ENCODE data around the gene LGALS12. TPM values are rescaled to one million over a fixed set of nuclear protein-coding genes. Genes with fewer than 3 reads are reported as not detected.
"Not testable (repeated sequence)": the region's sequence is repeated elsewhere in the genome, so short reads cannot be mapped to it uniquely, and the experiment has no call there.

Gene LGALS12
- total and polyA plus RNA-seq, 3 experiments from 2014 or later: not detected

DNA sequence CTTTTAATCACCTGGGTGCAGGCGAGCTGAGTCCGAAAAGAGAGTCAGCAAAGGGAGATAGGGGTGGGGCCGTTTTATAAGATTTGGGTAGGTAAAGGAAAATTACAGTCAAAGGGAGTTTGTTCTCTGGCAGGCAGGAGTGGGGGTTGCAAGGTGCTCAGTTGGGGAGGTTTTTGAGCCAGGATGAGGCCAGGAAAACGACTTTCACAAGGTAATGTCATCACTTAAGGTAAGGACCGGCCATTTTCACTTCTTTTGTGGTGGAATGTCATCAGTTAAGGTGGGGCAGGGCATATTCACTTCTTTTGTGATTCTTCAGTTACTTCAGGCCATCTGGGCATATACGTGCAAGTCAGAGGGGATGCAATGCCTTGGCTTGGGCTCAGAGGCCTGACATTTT, 23.5 kb downstream of the LGALS12 start:
- H3K9me3 ChIP-seq (ENCODE audit: low read length); H3K36me3 ChIP-seq (ENCODE audit: insufficient read depth, low read length); H3K27ac ChIP-seq (ENCODE audit: low read depth, low read length); DNase-seq; H3K27me3 Mint-ChIP-seq; H3K36me3 Mint-ChIP-seq; H3K4me3 ChIP-seq (ENCODE audit: low read length); H3K27me3 ChIP-seq (ENCODE audit: insufficient read depth, low read length, poor library complexity, severe bottlenecking); H3K9me3 Mint-ChIP-seq: not testable (repeated sequence)
- H3K4me3 Mint-ChIP-seq: peak overlapping the region in 2 of 7 donors; percentile 15 to 55
- ChIA-PET POLR2A (interaction anchor here (1.1 kb wide), 1 partner anchor 23 kb away, joined by 3 read pairs; no protein-coding TSS in a partner anchor), CTCF (interaction anchor here (1.0 to 1.4 kb wide), 2 partner anchors 9 to 50 kb away, joined by 3 read pairs; no protein-coding TSS in a partner anchor)
- peaks cover 49% of the 10 kb centered on the region for H3K4me1 ChIP-seq (ENCODE audit: insufficient read depth, low read length)
- H3K4me1 Mint-ChIP-seq: peaks cover 50 to 52% (median 51%) of the 10 kb centered on the region in 3 donors
- H3K27ac Mint-ChIP-seq: peak overlapping the region in 7 of 8 donors; percentile 62 to 94 (median 80)

DNA sequence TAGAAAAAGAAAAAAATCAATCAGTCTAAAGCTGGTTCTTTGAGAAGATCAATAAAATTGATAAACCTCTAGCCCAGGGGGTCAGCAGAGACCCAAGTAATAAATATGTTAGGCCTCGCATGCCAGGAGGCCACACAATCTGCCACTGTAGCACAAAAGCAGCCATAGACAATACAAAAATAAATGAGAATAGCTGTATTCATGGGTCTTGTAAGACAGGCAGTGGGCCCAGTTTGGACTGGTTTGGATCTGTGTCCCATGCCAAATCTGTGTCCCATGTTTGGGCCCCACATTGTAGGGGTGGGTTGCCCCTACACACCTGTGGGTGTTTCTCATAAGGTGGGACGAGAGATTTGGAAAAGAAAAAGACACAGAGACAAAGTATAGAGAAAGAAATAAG, 24.1 kb downstream of the LGALS12 start:
- Mint-ChIP-seq H3K36me3 (no peaks in the 10 kb centered on the region), H3K4me1 (peaks cover 55 to 58% (median 58%) of the 10 kb centered on the region in 3 donors), H3K9me3 (no peaks in the 10 kb centered on the region), H3K27ac (peak overlapping the region; percentile 59 to 94 (median 80)), H3K4me3 (peak overlapping the region in 1 of 7 donors; percentile 38), H3K27me3 (peaks cover 0 to 2% of the 10 kb centered on the region in 2 donors)
- no peak for DNase-seq
- no peaks in the 10 kb centered on the region for H3K9me3 ChIP-seq (ENCODE audit: low read length)
- H3K27ac ChIP-seq (ENCODE audit: low read depth, low read length): no peak overlapping the region
- H3K27me3 ChIP-seq (ENCODE audit: insufficient read depth, low read length, poor library complexity, severe bottlenecking): no peaks in the 10 kb centered on the region
- H3K4me1 ChIP-seq (ENCODE audit: insufficient read depth, low read length): peaks cover 55% of the 10 kb centered on the region
- H3K36me3 ChIP-seq (ENCODE audit: insufficient read depth, low read length): no peaks in the 10 kb centered on the region
- POLR2A ChIA-PET: interaction anchor here (0.6 kb wide), 1 partner anchor 21 kb away, joined by 3 read pairs; no protein-coding TSS in a partner anchor
- CTCF ChIA-PET: interaction anchor here (1.4 kb wide), 1 partner anchor 50 kb away, joined by 3 read pairs; no protein-coding TSS in a partner anchor
- no peak overlapping the region for H3K4me3 ChIP-seq (ENCODE audit: low read length)

DNA sequence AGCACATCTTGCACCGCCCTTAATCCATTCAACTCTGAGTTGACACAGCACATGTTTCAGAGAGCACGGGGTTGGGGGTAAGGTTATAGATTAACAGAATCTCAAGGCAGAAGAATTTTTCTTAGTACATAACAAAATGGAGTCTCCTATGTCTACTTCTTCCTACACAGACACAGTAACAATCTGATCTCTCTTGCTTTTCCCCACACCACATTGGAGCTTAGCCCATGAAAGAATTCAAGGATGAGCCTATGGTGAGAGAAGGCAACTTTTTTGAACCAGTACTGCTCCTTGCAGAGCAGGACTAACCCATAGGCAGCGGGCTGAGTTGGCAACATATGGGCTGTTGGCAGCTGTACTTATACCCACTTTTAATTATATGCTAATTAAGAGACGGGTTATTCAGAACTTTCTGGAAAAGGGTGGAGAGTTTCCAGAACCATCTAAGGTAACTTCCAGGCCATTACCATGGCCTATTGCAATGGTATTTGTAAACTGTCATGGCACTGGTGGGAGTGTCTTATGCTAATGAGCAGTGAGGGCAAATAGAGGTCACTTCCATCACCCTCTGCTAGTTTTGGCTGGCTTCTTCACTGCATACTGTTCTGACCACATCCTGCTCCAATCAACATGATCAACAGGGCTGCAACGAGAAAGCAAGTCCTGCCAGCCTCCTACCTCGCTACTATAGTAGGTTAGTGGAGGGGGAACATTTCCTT, 25.3 kb downstream of the LGALS12 start:
- ChIA-PET CTCF (interaction anchor here (0.9 kb wide), 1 partner anchor 21 kb away, joined by 3 read pairs; no protein-coding TSS in a partner anchor), POLR2A (interaction anchor here (1.6 to 3.3 kb wide), 2 partner anchors 20 to 36 kb away, joined by 5 to 19 read pairs; no protein-coding TSS in a partner anchor)
- peak overlapping the region; percentile 58 to 84 (median 82) for H3K4me3 Mint-ChIP-seq
- H3K9me3 Mint-ChIP-seq; H3K9me3 ChIP-seq (ENCODE audit: low read length); H3K27me3 ChIP-seq (ENCODE audit: insufficient read depth, low read length, poor library complexity, severe bottlenecking); H3K27me3 Mint-ChIP-seq; H3K36me3 ChIP-seq (ENCODE audit: insufficient read depth, low read length); H3K36me3 Mint-ChIP-seq: not testable (repeated sequence)
- peaks cover 67 to 70% (median 70%) of the 10 kb centered on the region in 3 donors for H3K4me1 Mint-ChIP-seq
- peak overlapping the region; percentile 21 for H3K4me3 ChIP-seq (ENCODE audit: low read length)
- DNase-seq: peak; percentile 46 to 83 (median 76)
- H3K4me1 ChIP-seq (ENCODE audit: insufficient read depth, low read length): peaks cover 67% of the 10 kb centered on the region
- H3K27ac ChIP-seq (ENCODE audit: low read depth, low read length): peak overlapping the region; percentile 36
- peak overlapping the region; percentile 79 to 95 (median 94) for H3K27ac Mint-ChIP-seq

DNA sequence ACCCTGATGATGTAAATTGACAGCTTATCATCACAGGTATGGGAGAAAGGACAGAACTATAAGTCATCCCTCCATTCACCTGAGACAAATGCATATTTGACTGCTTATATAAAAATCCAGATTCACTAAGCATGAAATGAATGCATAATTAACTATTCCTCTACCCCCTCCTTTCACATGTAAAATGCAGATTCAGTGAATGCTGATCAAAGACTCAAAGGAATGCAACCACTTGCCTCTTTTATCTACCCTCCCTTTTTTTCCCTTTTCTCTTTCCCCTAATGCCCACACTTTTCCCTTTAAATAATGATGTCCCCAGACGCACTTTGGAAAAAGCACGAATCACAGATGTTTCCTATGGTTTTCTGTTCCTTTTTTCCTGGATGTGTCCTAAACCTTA, 26.2 kb downstream of the LGALS12 start:
- Histone ChIP-seq H3K27me3 (ENCODE audit: insufficient read depth, low read length, poor library complexity, severe bottlenecking) (no peaks in the 10 kb centered on the region), H3K27ac (ENCODE audit: low read depth, low read length) (peak overlapping the region; percentile 8), H3K4me3 (ENCODE audit: low read length) (peak overlapping the region; percentile 21), H3K4me1 (ENCODE audit: insufficient read depth, low read length) (peaks cover 69% of the 10 kb centered on the region), H3K9me3 (ENCODE audit: low read length) (no peaks in the 10 kb centered on the region), H3K36me3 (ENCODE audit: insufficient read depth, low read length) (no peaks in the 10 kb centered on the region)
- peaks cover 0 to 2% of the 10 kb centered on the region in 2 donors for H3K27me3 Mint-ChIP-seq
- ChIA-PET POLR2A (interaction anchor here (1.6 to 3.3 kb wide), 2 partner anchors 19 to 35 kb away, joined by 5 to 19 read pairs; no protein-coding TSS in a partner anchor), CTCF (interaction anchor here (0.9 to 1.6 kb wide), 4 partner anchors 9 to 104 kb away, joined by 3 to 4 read pairs (median 3); no protein-coding TSS in a partner anchor)
- H3K27ac Mint-ChIP-seq: peak overlapping the region; percentile 56 to 95 (median 90)
- no peak for DNase-seq
- H3K4me3 Mint-ChIP-seq: peak overlapping the region; percentile 58 to 84 (median 82)
- no peaks in the 10 kb centered on the region for H3K9me3 Mint-ChIP-seq
- H3K36me3 Mint-ChIP-seq: peaks cover 0 to 7% (median 0%) of the 10 kb centered on the region in 3 donors
- peaks cover 71 to 78% (median 76%) of the 10 kb centered on the region in 3 donors for H3K4me1 Mint-ChIP-seq

DNA sequence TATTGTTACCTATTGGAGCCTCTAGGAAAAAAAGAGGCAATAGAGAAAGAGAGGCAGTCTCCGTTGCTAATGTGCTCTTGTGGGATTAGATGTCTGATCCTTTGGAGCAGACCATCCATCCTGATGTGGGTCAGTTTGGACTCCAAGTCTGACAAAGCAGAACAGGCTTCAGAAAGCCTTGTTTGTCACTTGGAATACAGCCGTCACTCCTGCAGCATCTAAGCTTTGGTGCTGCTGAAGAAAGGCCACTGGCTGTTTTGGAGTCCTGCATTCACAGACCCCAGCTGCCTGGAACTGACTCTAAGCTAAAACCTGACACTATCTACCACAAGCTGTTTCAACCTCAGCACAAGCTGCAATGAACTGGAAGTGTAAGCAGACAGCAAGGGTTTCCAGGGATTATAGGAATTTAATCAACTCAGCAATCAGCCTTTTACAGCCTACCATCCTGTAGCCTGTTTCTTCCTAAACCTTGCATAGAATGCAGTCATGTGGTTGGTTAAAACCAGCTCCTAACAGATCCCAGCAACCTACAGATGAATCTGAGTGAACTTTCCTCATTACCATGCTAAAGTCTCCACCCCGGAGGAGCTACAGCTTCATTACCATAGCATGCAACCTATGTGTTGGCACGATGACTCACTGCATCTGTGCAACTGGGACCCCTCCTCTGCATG, 27.1 kb downstream of the LGALS12 start:
- Histone ChIP-seq H3K4me3 (ENCODE audit: low read length) (no peak overlapping the region), H3K36me3 (ENCODE audit: insufficient read depth, low read length) (no peaks in the 10 kb centered on the region), H3K4me1 (ENCODE audit: insufficient read depth, low read length) (peaks cover 73% of the 10 kb centered on the region), H3K27me3 (ENCODE audit: insufficient read depth, low read length, poor library complexity, severe bottlenecking) (no peaks in the 10 kb centered on the region), H3K9me3 (ENCODE audit: low read length) (no peaks in the 10 kb centered on the region), H3K27ac (ENCODE audit: low read depth, low read length) (no peak overlapping the region)
- Mint-ChIP-seq H3K4me3 (peak overlapping the region; percentile 41 to 77 (median 59)), H3K27me3 (peaks cover 0 to 2% of the 10 kb centered on the region in 2 donors), H3K9me3 (no peaks in the 10 kb centered on the region), H3K36me3 (peaks cover 0 to 15% (median 0%) of the 10 kb centered on the region in 3 donors), H3K27ac (peak overlapping the region; percentile 78 to 98 (median 94)), H3K4me1 (peaks cover 78 to 86% (median 83%) of the 10 kb centered on the region in 3 donors)
- POLR2A ChIA-PET: interaction anchor here (1.6 to 3.3 kb wide), 2 partner anchors 19 to 34 kb away, joined by 5 to 19 read pairs; no protein-coding TSS in a partner anchor
- no peak for DNase-seq
- CTCF ChIA-PET: interaction anchor here (0.8 to 1.6 kb wide), 5 partner anchors 10 to 103 kb away, joined by 3 to 5 read pairs (median 3); no protein-coding TSS in a partner anchor

DNA sequence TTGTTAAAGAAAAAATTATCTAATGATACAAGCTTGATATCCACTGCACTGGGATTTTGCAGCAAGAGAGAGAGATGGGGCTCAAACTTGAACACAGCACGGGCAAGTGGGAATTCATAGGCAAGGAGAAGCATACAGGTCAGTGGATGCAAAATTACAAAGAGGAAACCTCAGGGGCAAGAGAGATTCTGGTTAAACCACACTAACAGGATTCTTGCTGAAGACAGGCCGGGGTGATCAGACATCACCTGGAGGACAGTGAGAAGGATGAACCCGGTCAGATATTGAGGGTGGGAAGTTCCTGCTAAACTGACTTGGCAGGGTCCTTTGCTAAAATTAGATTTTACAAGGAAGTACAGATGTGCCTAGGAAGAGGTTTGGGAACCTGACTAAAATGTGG, 28.2 kb downstream of the LGALS12 start:
- Histone ChIP-seq H3K4me3 (ENCODE audit: low read length) (no peak overlapping the region), H3K27ac (ENCODE audit: low read depth, low read length) (peak overlapping the region; percentile 69), H3K4me1 (ENCODE audit: insufficient read depth, low read length) (peaks cover 81% of the 10 kb centered on the region), H3K36me3 (ENCODE audit: insufficient read depth, low read length) (no peaks in the 10 kb centered on the region), H3K27me3 (ENCODE audit: insufficient read depth, low read length, poor library complexity, severe bottlenecking) (no peaks in the 10 kb centered on the region), H3K9me3 (ENCODE audit: low read length) (no peaks in the 10 kb centered on the region)
- Mint-ChIP-seq H3K9me3 (no peaks in the 10 kb centered on the region), H3K36me3 (peaks cover 0 to 25% (median 1%) of the 10 kb centered on the region in 3 donors), H3K4me1 (peaks cover 85 to 93% (median 90%) of the 10 kb centered on the region in 3 donors), H3K27ac (peak overlapping the region; percentile 78 to 100 (median 93)), H3K27me3 (peaks cover 0 to 3% of the 10 kb centered on the region in 2 donors), H3K4me3 (peak overlapping the region; percentile 58 to 83 (median 59))
- DNase-seq: no peak
- POLR2A ChIA-PET: interaction anchor here (1.3 to 3.3 kb wide), 2 partner anchors 17 kb away, joined by 9 to 19 read pairs; no protein-coding TSS in a partner anchor
- CTCF ChIA-PET: interaction anchor here (0.7 to 1.4 kb wide), 4 partner anchors 17 to 55 kb away, joined by 3 to 4 read pairs (median 3); no protein-coding TSS in a partner anchor

DNA sequence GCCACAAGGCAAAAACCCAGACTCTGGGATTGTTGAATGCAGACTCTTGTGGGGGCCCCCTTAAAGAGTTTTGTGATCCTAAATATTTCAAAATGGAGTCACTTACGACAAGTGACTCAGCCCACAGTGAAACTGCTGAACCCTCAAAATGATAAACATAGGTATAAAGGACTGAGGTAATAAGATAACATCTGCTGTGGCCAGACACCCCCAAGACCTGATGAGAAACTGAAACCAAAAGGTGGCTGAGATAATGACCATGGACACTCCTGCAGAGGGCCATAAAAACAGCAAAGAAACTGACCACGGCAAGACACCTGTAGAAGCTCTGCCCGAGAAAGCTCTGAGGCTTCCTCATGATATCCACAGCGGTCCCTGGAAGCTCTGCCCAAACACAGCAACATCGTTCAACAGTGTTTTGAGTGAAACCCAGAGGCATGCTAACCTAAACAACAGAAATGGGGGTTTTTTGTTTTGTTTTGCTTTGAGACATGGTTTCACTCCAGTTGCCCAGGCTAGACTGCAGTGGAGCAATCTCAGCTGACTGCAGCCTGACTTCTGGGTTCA, 29.1 kb downstream of the LGALS12 start:
- Mint-ChIP-seq H3K27ac (peak overlapping the region; percentile 90 to 100 (median 98)), H3K4me3 (peak overlapping the region; percentile 91 to 99 (median 98)), H3K36me3 (peaks cover 0 to 32% (median 1%) of the 10 kb centered on the region in 3 donors), H3K9me3 (no peaks in the 10 kb centered on the region), H3K27me3 (peaks cover 0 to 3% of the 10 kb centered on the region in 2 donors), H3K4me1 (peaks cover 85 to 93% (median 90%) of the 10 kb centered on the region in 3 donors)
- H3K27ac ChIP-seq (ENCODE audit: low read depth, low read length): peak overlapping the region; percentile 69
- H3K9me3 ChIP-seq (ENCODE audit: low read length): no peaks in the 10 kb centered on the region
- DNase-seq: peak in 3 of 5 donors; percentile 14 to 63 (median 52)
- H3K4me1 ChIP-seq (ENCODE audit: insufficient read depth, low read length): peaks cover 80% of the 10 kb centered on the region
- no peaks in the 10 kb centered on the region for H3K36me3 ChIP-seq (ENCODE audit: insufficient read depth, low read length)
- ChIA-PET POLR2A (interaction anchor here (1.3 to 2.3 kb wide), 3 partner anchors 16 to 32 kb away, joined by 3 to 11 read pairs (median 9); no protein-coding TSS in a partner anchor), CTCF (interaction anchor here (0.7 to 3.2 kb wide), 4 partner anchors 16 to 100 kb away, joined by 3 to 9 read pairs (median 4); no protein-coding TSS in a partner anchor)
- H3K4me3 ChIP-seq (ENCODE audit: low read length): peak overlapping the region; percentile 78
- no peaks in the 10 kb centered on the region for H3K27me3 ChIP-seq (ENCODE audit: insufficient read depth, low read length, poor library complexity, severe bottlenecking)
